Colonic mucosa (tissue), 4 donors: ENCODE results near the gene THSD8. TPM values are rescaled to one million over a fixed set of nuclear protein-coding genes. Genes with fewer than 3 reads are reported as not detected.

Experiments
- DNase-seq: peaks from one replicate; pipeline ENCODE4 v3.0.0-alpha.2; 2020
- H3K27ac ChIP-seq: fragments of 200-600 bp; one replicate; pipeline ENCODE4 v1.8.0; 2021
- H3K27me3 ChIP-seq: fragments of 200-600 bp; one replicate; pipeline ENCODE4 v1.8.0; 2021
- H3K36me3 ChIP-seq: fragments of 200-600 bp; one replicate; pipeline ENCODE4 v1.8.0; 2021
- H3K4me1 ChIP-seq: fragments of 200-600 bp; one replicate; pipeline ENCODE4 v1.8.0; 2021; ENCODE audit warnings: mild to moderate bottlenecking
- H3K4me3 ChIP-seq: fragments of 200-600 bp; one replicate; pipeline ENCODE4 v1.8.0; 2021
- H3K9ac ChIP-seq, 2 donors: one replicate each; pipeline ENCODE4 v1.7.0; 2013; ENCODE audit warnings: control low read depth in 2 of 2, low read depth in 2 of 2, low read length in 2 of 2
- H3K9me3 ChIP-seq: fragments of 200-600 bp; one replicate; pipeline ENCODE4 v1.8.0; 2021
- intact Hi-C: fragments of 100-400 bp; cut with DNase I; formaldehyde crosslinking; loops from one replicate; pipeline ENCODE4 v1.14.1; 2022
- total RNA-seq, 2 donors: library from RNA; stranded (reverse); fragmentation: NEBNext Ultra II Directional in 1 of 2; extraction: Animal tissue kit (Norgen Biotek cat#: 25700) in 1 of 2; gene quantifications; one replicate each; pipeline ENCODE4 v1.2.1, GENCODE V29; 2021
- TF ChIP-seq, protein P1 (sequence below): fragments of 200-600 bp; IDR thresholded peaks from one replicate; pipeline ENCODE4 v1.8.0; 2022; ENCODE audit warnings: antibody characterized with exemption, mild to moderate bottlenecking
- donor health status: healthy.
- donor health status: DM: no; HTN: no; CAD: no.
- donor health status: DM: no; HTN: no; CAD: no.

Gene THSD8
- total RNA-seq, 2 donors from 2014 or later: 6.5 to 18.5 TPM

DNA sequence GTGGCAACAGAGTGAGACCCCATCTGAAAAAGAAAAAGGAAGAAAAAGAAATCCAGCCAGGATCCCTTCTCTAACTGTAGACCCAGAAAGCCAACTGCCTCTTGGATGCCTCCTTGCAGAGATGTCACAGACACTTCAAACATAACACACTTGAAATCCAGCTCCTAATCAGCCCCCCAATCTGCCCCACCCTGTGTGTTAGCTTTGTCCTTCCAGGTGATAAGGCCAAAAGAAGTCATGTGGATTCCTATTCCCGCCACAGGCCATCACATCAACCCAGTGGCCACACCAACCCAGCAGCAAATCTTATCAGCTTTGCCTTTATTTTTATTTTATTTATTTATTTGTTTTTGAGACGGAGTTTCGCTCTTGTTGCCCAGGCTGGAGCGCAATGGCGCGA lies 42.2 kb upstream of the THSD8 start:
- no peak for DNase-seq
- no peaks in the 10 kb centered on the region for H3K4me1 ChIP-seq
- no peak overlapping the region for H3K4me3 ChIP-seq
- intact Hi-C loops: loop anchor here (5.0 kb wide), 2 partner anchors 37 to 38 kb away; partner anchors contain the start of gene TNPO2
- H3K27me3 ChIP-seq: no peaks in the 10 kb centered on the region
- H3K9me3 ChIP-seq: no peaks in the 10 kb centered on the region
- H3K9ac ChIP-seq: no peak overlapping the region
- TF ChIP-seq, protein P1, sequence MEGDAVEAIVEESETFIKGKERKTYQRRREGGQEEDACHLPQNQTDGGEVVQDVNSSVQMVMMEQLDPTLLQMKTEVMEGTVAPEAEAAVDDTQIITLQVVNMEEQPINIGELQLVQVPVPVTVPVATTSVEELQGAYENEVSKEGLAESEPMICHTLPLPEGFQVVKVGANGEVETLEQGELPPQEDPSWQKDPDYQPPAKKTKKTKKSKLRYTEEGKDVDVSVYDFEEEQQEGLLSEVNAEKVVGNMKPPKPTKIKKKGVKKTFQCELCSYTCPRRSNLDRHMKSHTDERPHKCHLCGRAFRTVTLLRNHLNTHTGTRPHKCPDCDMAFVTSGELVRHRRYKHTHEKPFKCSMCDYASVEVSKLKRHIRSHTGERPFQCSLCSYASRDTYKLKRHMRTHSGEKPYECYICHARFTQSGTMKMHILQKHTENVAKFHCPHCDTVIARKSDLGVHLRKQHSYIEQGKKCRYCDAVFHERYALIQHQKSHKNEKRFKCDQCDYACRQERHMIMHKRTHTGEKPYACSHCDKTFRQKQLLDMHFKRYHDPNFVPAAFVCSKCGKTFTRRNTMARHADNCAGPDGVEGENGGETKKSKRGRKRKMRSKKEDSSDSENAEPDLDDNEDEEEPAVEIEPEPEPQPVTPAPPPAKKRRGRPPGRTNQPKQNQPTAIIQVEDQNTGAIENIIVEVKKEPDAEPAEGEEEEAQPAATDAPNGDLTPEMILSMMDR: no peak
- H3K27ac ChIP-seq: no peak overlapping the region
- H3K36me3 ChIP-seq: no peaks in the 10 kb centered on the region

DNA sequence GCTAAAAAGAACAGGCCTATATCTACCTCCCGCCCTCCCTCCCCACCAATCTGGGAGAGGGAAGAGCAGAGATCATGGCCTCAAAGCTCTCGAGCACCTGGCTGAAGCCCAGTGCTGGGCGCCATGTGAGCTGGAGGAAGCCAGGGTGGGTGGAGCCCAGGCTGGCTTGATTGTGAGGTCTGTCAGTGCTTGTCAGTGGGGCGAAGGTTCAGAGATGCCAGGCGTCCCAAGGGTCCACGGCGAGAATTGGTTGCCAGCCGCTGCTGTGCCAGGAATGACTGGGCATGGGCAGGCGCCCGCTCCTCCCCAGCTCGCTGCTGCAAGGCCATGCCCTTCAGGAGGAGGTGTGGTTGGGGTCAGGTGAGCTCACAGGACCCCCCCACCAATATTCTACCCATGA lies 38.8 kb upstream of the THSD8 start:
- H3K9ac ChIP-seq: no peak overlapping the region
- no peaks in the 10 kb centered on the region for H3K9me3 ChIP-seq
- H3K36me3 ChIP-seq: no peaks in the 10 kb centered on the region
- no peaks in the 10 kb centered on the region for H3K4me1 ChIP-seq
- no peak for DNase-seq
- H3K27me3 ChIP-seq: no peaks in the 10 kb centered on the region
- intact Hi-C loops: loop anchor here (2.0 to 5.0 kb wide), 2 partner anchors 34 to 84 kb away; no protein-coding TSS in a partner anchor
- TF ChIP-seq, protein P1: no peak
- no peak overlapping the region for H3K4me3 ChIP-seq
- no peak overlapping the region for H3K27ac ChIP-seq

DNA sequence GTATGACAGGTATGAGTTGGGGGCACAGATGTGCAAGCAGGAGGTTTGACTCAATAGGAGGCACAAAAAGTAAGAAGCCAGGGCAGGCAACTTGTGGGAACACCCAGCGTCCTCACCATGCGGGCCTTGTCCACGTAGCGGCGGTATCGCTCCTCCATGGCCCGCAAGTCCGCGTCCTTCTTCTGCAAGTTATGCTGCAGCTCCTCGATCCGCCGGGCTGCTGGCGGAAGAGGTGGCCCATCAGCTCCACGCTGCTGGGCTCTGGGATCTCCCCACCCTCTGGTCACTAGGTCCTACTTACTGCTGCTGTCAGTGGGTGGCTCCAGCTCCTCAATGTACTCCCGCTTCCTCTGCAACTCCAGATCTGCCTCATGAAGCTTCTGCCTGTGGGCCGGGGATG lies 37.2 kb upstream of the THSD8 start:
- TF ChIP-seq, protein P1: no peak
- no peaks in the 10 kb centered on the region for H3K4me1 ChIP-seq

DNA sequence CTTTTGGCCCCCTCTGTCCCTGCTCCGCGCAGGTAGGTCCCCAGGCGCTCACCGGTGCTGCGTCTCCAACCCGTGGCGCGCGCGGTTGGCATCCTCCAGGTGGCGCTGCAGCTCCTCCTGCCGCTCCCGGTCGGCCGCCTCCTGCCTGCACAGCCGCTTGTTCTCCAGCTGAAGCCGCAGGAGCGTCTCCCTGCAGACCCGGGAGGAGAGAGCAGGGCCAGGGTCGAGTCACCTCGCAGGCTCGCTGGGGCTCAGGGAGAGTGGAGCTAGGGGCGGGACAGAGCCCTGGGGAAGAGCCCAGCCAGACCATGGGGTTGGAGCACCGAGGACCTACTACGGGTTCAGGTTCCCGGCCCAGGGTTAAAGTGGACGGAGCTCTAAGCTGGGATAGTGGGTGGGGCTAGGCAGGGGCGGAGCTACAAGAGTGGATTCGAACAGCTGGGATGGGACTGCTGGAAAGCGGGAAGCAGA lies 35.8 kb upstream of the THSD8 start:
- no peaks in the 10 kb centered on the region for H3K9me3 ChIP-seq
- H3K9ac ChIP-seq: peak overlapping the region in 1 of 2 donors; percentile 24
- no peak overlapping the region for H3K27ac ChIP-seq
- peak overlapping the region; percentile 12 for H3K4me3 ChIP-seq
- intact Hi-C loops: no loop called here
- TF ChIP-seq, protein P1: peak; percentile 74
- no peaks in the 10 kb centered on the region for H3K36me3 ChIP-seq
- H3K27me3 ChIP-seq: no peaks in the 10 kb centered on the region
- H3K4me1 ChIP-seq: no peaks in the 10 kb centered on the region
- peak; percentile 81 for DNase-seq

More for the DNA sequence above, 37.2 kb upstream of the THSD8 start:
- H3K27ac ChIP-seq: no peak overlapping the region
- H3K4me3 ChIP-seq: no peak overlapping the region
- DNase-seq: no peak
- no peak overlapping the region for H3K9ac ChIP-seq
- no peaks in the 10 kb centered on the region for H3K9me3 ChIP-seq
- no peaks in the 10 kb centered on the region for H3K27me3 ChIP-seq
- no peaks in the 10 kb centered on the region for H3K36me3 ChIP-seq
- intact Hi-C loops: loop anchor here (5.0 kb wide), 1 partner anchor 33 kb away; no protein-coding TSS in a partner anchor

DNA sequence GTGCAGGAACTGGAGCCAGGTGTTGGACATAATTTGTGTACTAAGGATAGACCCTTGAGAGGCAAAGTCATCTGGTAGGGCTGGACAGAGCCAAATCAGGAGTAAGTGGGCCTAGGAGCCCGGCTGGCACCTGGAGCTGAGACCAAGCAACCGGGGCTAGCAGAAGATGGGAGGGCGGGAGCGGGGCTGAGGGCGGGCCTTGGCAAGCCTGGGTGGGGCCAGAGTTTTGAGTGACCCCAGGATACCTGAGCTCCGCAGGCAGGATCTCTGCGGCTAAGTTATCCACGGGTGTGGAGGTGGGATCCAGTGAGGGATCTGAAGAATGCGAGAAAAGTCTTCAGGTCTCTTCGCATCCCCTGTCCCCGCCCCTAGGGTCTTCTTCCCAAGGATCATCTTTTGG lies 34.7 kb upstream of the THSD8 start:
- Histone ChIP-seq H3K4me1 (no peaks in the 10 kb centered on the region), H3K27ac (no peak overlapping the region), H3K36me3 (no peaks in the 10 kb centered on the region), H3K9me3 (no peaks in the 10 kb centered on the region), H3K4me3 (no peak overlapping the region), H3K27me3 (no peaks in the 10 kb centered on the region), H3K9ac (no peak overlapping the region)
- no peak for DNase-seq
- TF ChIP-seq, protein P1: no peak
- intact Hi-C loops: no loop called here
